B cell (primary cell): ENCODE data around the gene DCAF6. TPM values are rescaled to one million over a fixed set of nuclear protein-coding genes. Genes with fewer than 3 reads are reported as not detected.

Source experiments
- ATAC-seq: fragments of 200-7000 bp; cut with Tn5 transposase; one replicate; pipeline ENCODE4 v1.10.0; 2021; ENCODE audit warnings: low read depth, mild to moderate bottlenecking, moderate number of reproducible peaks, moderate library complexity
- CTCF ChIA-PET: fragments of 350-600 bp; sonication (Branson Sonifier 250); formaldehyde crosslinking; loops from one replicate; lab custom pipeline; 2021; ENCODE audit warnings: antibody characterized with exemption, inconsistent platforms; lab: Charles Lee
- POLR2A ChIA-PET: fragments of 350-600 bp; sonication (Branson Sonifier 250); formaldehyde crosslinking; loops from one replicate; lab custom pipeline; 2021; ENCODE audit warnings: antibody characterized with exemption; lab: Charles Lee
- DNase-seq: peaks from one replicate; pipeline ENCODE4 v3.0.0; 2013
- H2AFZ ChIP-seq: 2 replicates; pipeline ENCODE4 v1.6.1; 2012; ENCODE audit warnings: mild to moderate bottlenecking, low read depth, low read length; ENCODE audit not compliant: insufficient read depth, poor library complexity, severe bottlenecking
- H3K27ac ChIP-seq, 2 donors: 1 replicate in 1 of 2; 2 replicates in 1 of 2; pipeline ENCODE4 v1.5.1; 2012 to 2013; ENCODE audit warnings: low read length in 2 of 2, mild to moderate bottlenecking in 2 of 2, moderate library complexity in 1 of 2
- H3K27me3 ChIP-seq, 4 experiments: fragments of 200-600 bp in 1 of 4; sonication (generic) in 1 of 4; replicated peaks in 1 of 4; 1 replicate in 2 of 4; 2 replicates in 2 of 4; pipeline versions ENCODE4 v1.6.1 to v1.7.0; 2013 to 2016; ENCODE audit warnings: low read length in 3 of 4, mild to moderate bottlenecking in 2 of 4, mixed read lengths in 1 of 4, moderate library complexity in 1 of 4; ENCODE audit not compliant: insufficient read depth in 4 of 4, control insufficient read depth in 3 of 4; ENCODE audit errors: control extremely low read depth in 1 of 4
- H3K36me3 ChIP-seq, 2 experiments: replicated peaks in 1 of 2; 1 replicate in 1 of 2; 2 replicates in 1 of 2; pipeline versions ENCODE4 v1.6.1 to v1.7.1; 2013; ENCODE audit warnings: low read length in 1 of 2; ENCODE audit not compliant: insufficient read depth in 2 of 2, control insufficient read depth in 1 of 2; ENCODE audit errors: control extremely low read depth in 1 of 2, extremely low read depth in 1 of 2
- H3K4me1 ChIP-seq, 2 donors: fragments of 200-600 bp in 1 of 2; sonication (generic) in 1 of 2; 1 replicate in 1 of 2; 2 replicates in 1 of 2; pipeline versions ENCODE4 v1.5.1 to v1.6.1; 2013 to 2017; ENCODE audit warnings: low read length in 2 of 2; ENCODE audit not compliant: control insufficient read depth in 2 of 2, insufficient read depth in 2 of 2
- H3K4me2 ChIP-seq: replicated peaks from 2 replicates; pipeline ENCODE3; 2012; ENCODE audit warnings: mild to moderate bottlenecking, low read depth, low read length; ENCODE audit not compliant: poor library complexity, severe bottlenecking
- H3K4me3 ChIP-seq, 5 experiments: fragments of 200-600 bp in 1 of 5; sonication (generic) in 1 of 5; 1 replicate in 3 of 5; 2 replicates in 2 of 5; pipeline versions ENCODE4 v1.5.1 to v1.7.0; 2011 to 2016; ENCODE audit warnings: low read length in 4 of 5, mild to moderate bottlenecking in 4 of 5, low read depth in 2 of 5, control low read depth in 1 of 5, moderate library complexity in 1 of 5; ENCODE audit not compliant: insufficient read depth in 1 of 5; ENCODE audit errors: control extremely low read depth in 1 of 5, extremely low read depth in 1 of 5
- H3K79me2 ChIP-seq: fragments of 200-600 bp; sonication (generic); one replicate; pipeline ENCODE4 v1.6.0; 2016; ENCODE audit warnings: low read length; ENCODE audit not compliant: control insufficient read depth, insufficient read depth
- H3K9ac ChIP-seq: fragments of 200-600 bp; sonication (generic); 2 replicates; pipeline ENCODE4 v1.6.1; 2017; ENCODE audit warnings: mild to moderate bottlenecking, low read length, moderate library complexity
- H3K9me3 ChIP-seq, 3 donors: one replicate each; pipeline versions ENCODE4 v1.6.1 to v1.7.1; 2013; ENCODE audit warnings: low read length in 2 of 3; ENCODE audit not compliant: control insufficient read depth in 2 of 3, insufficient read depth in 1 of 3; ENCODE audit errors: control extremely low read depth in 1 of 3
- H4K20me1 ChIP-seq: 2 replicates; pipeline ENCODE4 v1.6.0; 2012; ENCODE audit warnings: mild to moderate bottlenecking, low read length; ENCODE audit not compliant: insufficient read depth, control insufficient read depth, poor library complexity, severe bottlenecking
- H3K27ac Mint-ChIP-seq: one replicate; pipeline ENCODE4 v1.8.0; 2021; ENCODE audit warnings: mixed read lengths
- H3K27me3 Mint-ChIP-seq: one replicate; pipeline ENCODE4 v1.8.0; 2021; ENCODE audit warnings: mixed read lengths
- H3K4me1 Mint-ChIP-seq: one replicate; pipeline ENCODE4 v1.8.0; 2021; ENCODE audit warnings: mixed read lengths
- H3K4me3 Mint-ChIP-seq: one replicate; pipeline ENCODE4 v1.8.0; 2021; ENCODE audit warnings: mixed read lengths
- H3K9me3 Mint-ChIP-seq: one replicate; pipeline ENCODE4 v1.8.0; 2022; ENCODE audit warnings: mixed read lengths; ENCODE audit not compliant: insufficient read depth
- CTCF ChIP-seq: fragments of 200-600 bp; IDR thresholded peaks from one replicate; pipeline ENCODE4 v1.8.0; 2022; ENCODE audit warnings: antibody characterized with exemption, mild to moderate bottlenecking
- EZH2 ChIP-seq: IDR thresholded peaks from 2 replicates; pipeline ENCODE4 v1.6.1; 2012; ENCODE audit warnings: borderline replicate concordance, low read depth, mild to moderate bottlenecking, moderate library complexity, low read length; ENCODE audit not compliant: insufficient read depth, poor library complexity, severe bottlenecking
- WGBS: methylation state at CpG from one replicate; pipeline ENCODE4 v1.1.5; 2013; ENCODE audit warnings: missing lambda C conversion rate; ENCODE audit not compliant: insufficient coverage; 5-methylcytosine and 5-hydroxymethylcytosine counted together
- intact Hi-C: fragments of 100-400 bp; cut with micrococcal nuclease; formaldehyde crosslinking; loops from one replicate; pipeline ENCODE4 v1.10.0; 2022
- polyA plus RNA-seq: library from polyadenylated mRNA; depleted of rRNA; stranded (reverse); fragments of >200 nt; gene quantifications from 2 replicates; pipeline ENCODE4 v1.2.3, GENCODE V29; 2012
- total RNA-seq, 2 donors: library from RNA; stranded (reverse); fragments of 120-200 nt in 1 of 2; gene quantifications; 1 replicate in 1 of 2; 2 replicates in 1 of 2; pipeline versions ENCODE4 v1.2.3 to v1.2.4, GENCODE V29; 2013 to 2022

DCAF6 gene
- total and polyA plus RNA-seq, 2 donors (not counting 1 experiment from before 2014, with no cell fraction given) = 17.5 to 40.4 TPM

DNA sequence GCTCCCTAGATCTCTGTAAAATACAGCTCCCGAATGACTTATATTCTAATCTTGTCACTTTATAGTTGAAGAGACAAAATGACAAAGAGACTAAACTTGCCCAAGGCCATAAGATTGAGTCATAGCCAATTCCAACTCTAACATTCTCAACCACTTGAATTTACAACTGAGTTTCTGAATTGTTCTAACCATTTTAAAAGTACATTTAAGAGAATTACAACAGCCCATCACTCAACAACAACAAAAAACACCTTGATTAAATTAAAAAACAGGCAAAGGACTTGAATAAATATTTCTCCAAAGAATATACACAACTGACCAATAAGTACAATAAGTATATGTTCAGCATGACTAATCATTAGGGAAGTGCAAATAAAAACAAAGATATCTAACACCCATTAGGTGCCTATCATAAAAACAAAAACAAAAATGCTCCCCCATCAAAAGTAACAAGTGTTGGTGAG is 13.8 kb upstream of the DCAF6 start:
- no peak overlapping the region for H3K4me2 ChIP-seq

More for the DNA sequence above, 13.8 kb upstream of the DCAF6 start:
- no peak overlapping the region for H3K9ac ChIP-seq
- Mint-ChIP-seq H3K27me3 (no peaks in the 10 kb centered on the region), H3K9me3 (no peaks in the 10 kb centered on the region), H3K4me1 (peaks cover 17% of the 10 kb centered on the region), H3K4me3 (no peak overlapping the region), H3K27ac (no peak overlapping the region)
- no peaks in the 10 kb centered on the region for H3K9me3 ChIP-seq
- H2AFZ ChIP-seq = no peak overlapping the region
- DNase-seq (no peak), ATAC-seq (no peak)
- WGBS = no CpG with 5 or more reads among the region's 1 CpG
- peaks cover 0 to 4% of the 10 kb centered on the region in 2 donors for H3K4me1 ChIP-seq
- H3K79me2 ChIP-seq = peaks cover 18% of the 10 kb centered on the region
- POLR2A ChIA-PET = no interaction called here
- H3K27ac ChIP-seq = no peak overlapping the region
- CTCF ChIA-PET = no interaction called here
- H3K4me3 ChIP-seq = no peak overlapping the region
- H3K36me3 ChIP-seq = peaks cover 4 to 13% of the 10 kb centered on the region in 2 experiments
- TF ChIP-seq EZH2 (no peak), CTCF (no peak)
- intact Hi-C loops = no loop called here
- H4K20me1 ChIP-seq = peaks cover 2% of the 10 kb centered on the region
- H3K27me3 ChIP-seq = no peaks in the 10 kb centered on the region
